PC-9 (cell line): ENCODE measurements around the gene FCN1.

Experiments
- EZH2 ChIP-seq: fragments of 200-600 bp; sonication (generic); IDR thresholded peaks from 2 replicates; pipeline ENCODE4 v1.8.0; 2017; ENCODE audit warnings: antibody characterized with exemption, low read depth
- TF ChIP-seq, protein P1 (sequence below): fragments of 200-600 bp; sonication (generic); conservative IDR thresholded peaks from 2 replicates; pipeline ENCODE4 v1.6.1; 2017; ENCODE audit warnings: mixed run types, antibody characterized with exemption, mild to moderate bottlenecking, moderate library complexity

DNA sequence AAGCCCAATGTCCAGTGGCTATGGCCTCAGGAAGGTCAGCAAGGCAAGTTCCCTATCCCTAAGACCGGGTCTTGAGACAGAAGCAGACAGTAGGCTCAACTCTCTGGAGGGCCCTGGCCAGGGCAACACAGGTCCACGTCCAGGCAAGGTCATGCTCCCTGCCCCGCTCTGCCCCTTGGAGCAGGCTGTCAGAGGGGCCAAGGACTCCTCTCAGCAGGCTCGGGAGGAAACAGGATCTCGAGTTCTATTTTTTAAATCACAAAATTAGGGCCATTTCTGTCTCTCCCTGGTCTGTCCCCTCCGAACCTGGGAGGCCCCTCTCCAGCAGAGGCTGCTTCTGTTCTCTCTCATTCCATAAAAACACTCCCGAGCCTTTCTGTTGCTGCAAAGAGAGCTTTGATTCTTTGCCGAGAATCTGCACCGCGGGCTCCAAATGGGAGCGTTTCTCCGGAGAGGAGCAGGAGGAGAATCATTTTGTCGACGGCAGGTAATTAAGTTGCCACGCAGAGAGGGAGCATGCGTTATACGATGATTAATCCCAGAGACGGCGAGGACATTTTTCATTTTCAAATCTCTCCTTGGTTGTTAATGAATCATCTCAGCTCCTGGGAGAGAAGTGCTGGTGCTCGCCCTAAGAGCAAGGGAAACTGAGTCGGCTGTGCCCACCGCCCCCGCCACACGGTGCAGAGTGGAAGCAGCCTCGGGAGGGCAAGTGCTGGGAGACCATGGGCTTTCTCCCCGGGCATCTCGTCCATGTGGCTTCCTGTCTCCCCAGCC is 24.5 kb upstream of the FCN1 start:
- TF ChIP-seq, protein P1, sequence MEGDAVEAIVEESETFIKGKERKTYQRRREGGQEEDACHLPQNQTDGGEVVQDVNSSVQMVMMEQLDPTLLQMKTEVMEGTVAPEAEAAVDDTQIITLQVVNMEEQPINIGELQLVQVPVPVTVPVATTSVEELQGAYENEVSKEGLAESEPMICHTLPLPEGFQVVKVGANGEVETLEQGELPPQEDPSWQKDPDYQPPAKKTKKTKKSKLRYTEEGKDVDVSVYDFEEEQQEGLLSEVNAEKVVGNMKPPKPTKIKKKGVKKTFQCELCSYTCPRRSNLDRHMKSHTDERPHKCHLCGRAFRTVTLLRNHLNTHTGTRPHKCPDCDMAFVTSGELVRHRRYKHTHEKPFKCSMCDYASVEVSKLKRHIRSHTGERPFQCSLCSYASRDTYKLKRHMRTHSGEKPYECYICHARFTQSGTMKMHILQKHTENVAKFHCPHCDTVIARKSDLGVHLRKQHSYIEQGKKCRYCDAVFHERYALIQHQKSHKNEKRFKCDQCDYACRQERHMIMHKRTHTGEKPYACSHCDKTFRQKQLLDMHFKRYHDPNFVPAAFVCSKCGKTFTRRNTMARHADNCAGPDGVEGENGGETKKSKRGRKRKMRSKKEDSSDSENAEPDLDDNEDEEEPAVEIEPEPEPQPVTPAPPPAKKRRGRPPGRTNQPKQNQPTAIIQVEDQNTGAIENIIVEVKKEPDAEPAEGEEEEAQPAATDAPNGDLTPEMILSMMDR = no peak
- TF ChIP-seq EZH2 = no peak
